GM12878 (cell line): ENCODE data around the gene SENP8. TPM values are rescaled to one million over a fixed set of nuclear protein-coding genes. Genes with fewer than 3 reads are reported as not detected.

Experiments used
- ATAC-seq: fragments of 200-7000 bp; cut with Tn5 transposase; 3 replicates; pipeline ENCODE4 v1.9.1; 2020; ENCODE audit warnings: mild to moderate bottlenecking, moderate library complexity
- BruUV-seq: library from RNA; stranded (reverse); fragments of 400-500 nt; replicated peaks from 2 replicates; lab custom pipeline; 2021; lab: Mats Ljungman, UMichigan
- CTCF ChIA-PET: fragments of 300-600 bp; sonication (Branson Sonifier 250); formaldehyde crosslinking; extraction: SDS; loops from one replicate; lab custom pipeline; 2021; ENCODE audit warnings: inconsistent platforms; lab: Yijun Ruan, JAX
- POLR2A ChIA-PET: fragments of 350-600 bp; formaldehyde crosslinking; extraction: SDS; loops from one replicate; lab custom pipeline; 2021; ENCODE audit warnings: inconsistent platforms; lab: Charles Lee
- RAD21 ChIA-PET: fragments of 300-600 bp; sonication (Branson Sonifier 250); formaldehyde crosslinking; loops from one replicate; lab custom pipeline; 2023; ENCODE audit warnings: antibody characterized with exemption; ENCODE audit not compliant: unreplicated experiment; lab: Charles Lee
- SMC1A ChIA-PET: fragments of 300-600 bp; sonication (Branson Sonifier 250); formaldehyde crosslinking; loops from one replicate; lab custom pipeline; 2023; ENCODE audit not compliant: unreplicated experiment, uncharacterized antibody; lab: Charles Lee
- DNase-seq: peaks from one replicate; pipeline ENCODE4 v3.0.0-alpha.2; 2011; ENCODE audit warnings: low read depth, low spot score
- FAIRE-seq: peaks from 3 replicates; lab custom pipeline; 2011; peaks lifted over from hg19 to GRCh38; lab: Jason Lieb, UNC
- H2AFZ ChIP-seq: 2 replicates; pipeline ENCODE4 v1.6.0; 2011; ENCODE audit warnings: low read depth, low read length, control low read depth; ENCODE audit not compliant: control insufficient read depth
- H3K27ac ChIP-seq: 2 replicates; pipeline ENCODE4 v1.5.1; 2011; ENCODE audit warnings: control low read depth; ENCODE audit not compliant: control insufficient read depth, insufficient read depth
- H3K27me3 ChIP-seq, 2 experiments: replicated peaks in 1 of 2; 2 replicates each; pipeline versions ENCODE4 v1.6.0 to v1.6.1; 2011; ENCODE audit warnings: low read length in 1 of 2; ENCODE audit not compliant: control insufficient read depth in 2 of 2, insufficient read depth in 2 of 2
- H3K36me3 ChIP-seq, 2 experiments: 2 replicates each; pipeline ENCODE4 v1.5.1; 2011; ENCODE audit warnings: low read length in 1 of 2; ENCODE audit not compliant: control insufficient read depth in 2 of 2, insufficient read depth in 2 of 2
- H3K4me1 ChIP-seq: 2 replicates; pipeline ENCODE4 v1.6.1; 2011; ENCODE audit warnings: mild to moderate bottlenecking, low read length, moderate library complexity, mixed read lengths; ENCODE audit not compliant: control insufficient read depth, insufficient read depth
- H3K4me2 ChIP-seq: 2 replicates; pipeline ENCODE4 v1.6.0; 2011; ENCODE audit warnings: control low read depth; ENCODE audit not compliant: control insufficient read depth, insufficient read depth
- H3K4me3 ChIP-seq: fragments of 200-600 bp; sonication (generic); 2 replicates; pipeline ENCODE4 v1.5.1; 2016
- H3K79me2 ChIP-seq: 2 replicates; pipeline ENCODE4 v1.6.0; 2011; ENCODE audit warnings: low read length; ENCODE audit not compliant: control insufficient read depth, insufficient read depth
- H3K9ac ChIP-seq: 2 replicates; pipeline ENCODE4 v1.8.0; 2011; ENCODE audit warnings: low read length, control low read depth, mixed read lengths; ENCODE audit not compliant: control insufficient read depth, insufficient read depth
- H3K9me3 ChIP-seq: replicated peaks from 3 replicates; pipeline ENCODE4 v1.5.1; 2011; ENCODE audit warnings: mild to moderate bottlenecking, low read length; ENCODE audit not compliant: control insufficient read depth, insufficient read depth
- H4K20me1 ChIP-seq: 2 replicates; pipeline ENCODE4 v1.6.0; 2011; ENCODE audit not compliant: control insufficient read depth, insufficient read depth
- FOS ChIP-seq: IDR thresholded peaks from 3 replicates; pipeline ENCODE4 v1.6.1; 2011; ENCODE audit warnings: borderline replicate concordance; ENCODE audit not compliant: insufficient read length; ENCODE audit errors: extremely low read depth
- GATAD2B ChIP-seq: fragments of 450-650 bp; conservative IDR thresholded peaks from 2 replicates; pipeline ENCODE4 v1.6.1; 2017; ENCODE audit warnings: low read depth, mild to moderate bottlenecking, moderate library complexity
- HDGF ChIP-seq: fragments of 450-650 bp; IDR thresholded peaks from 2 replicates; pipeline ENCODE4 v1.6.1; 2016; ENCODE audit warnings: antibody characterized with exemption
- KAT2A ChIP-seq: conservative IDR thresholded peaks from 2 replicates; pipeline ENCODE4 v1.6.1; 2011; ENCODE audit warnings: low read depth, low read length; ENCODE audit not compliant: control insufficient read depth
- MEF2A ChIP-seq: IDR thresholded peaks from 2 replicates; pipeline ENCODE4 v1.6.1; 2011; ENCODE audit warnings: low read depth, mild to moderate bottlenecking, low read length, moderate library complexity; ENCODE audit not compliant: insufficient read depth
- MYC ChIP-seq: IDR thresholded peaks from 2 replicates; pipeline ENCODE4 v1.6.1; 2011; ENCODE audit warnings: mild to moderate bottlenecking, low read length, moderate library complexity, inconsistent platforms; ENCODE audit not compliant: insufficient read depth, insufficient replicate concordance, insufficient read length, severe bottlenecking
- NFXL1 ChIP-seq: fragments of 450-650 bp; IDR thresholded peaks from 2 replicates; pipeline ENCODE4 v1.6.1; 2017; ENCODE audit warnings: antibody characterized with exemption, mild to moderate bottlenecking, borderline replicate concordance
- NFYB ChIP-seq: IDR thresholded peaks from 2 replicates; pipeline ENCODE4 v1.6.1; 2011; ENCODE audit warnings: low read depth, mild to moderate bottlenecking, low read length, improper control_type of control experiment, moderate library complexity; ENCODE audit not compliant: insufficient read depth
- POLR2A ChIP-seq: IDR thresholded peaks from 2 replicates; pipeline ENCODE4 v1.6.1; 2011; ENCODE audit warnings: low read depth, mild to moderate bottlenecking, low read length
- POLR2AphosphoS2 ChIP-seq: IDR thresholded peaks from 2 replicates; pipeline ENCODE4 v1.6.1; 2011; ENCODE audit warnings: low read depth, mild to moderate bottlenecking, low read length, improper control_type of control experiment, moderate library complexity
- POLR2AphosphoS5 ChIP-seq: IDR thresholded peaks from 2 replicates; pipeline ENCODE4 v1.6.1; 2011; ENCODE audit warnings: mild to moderate bottlenecking, low read length, inconsistent platforms
- RELA ChIP-seq: fragments of 450-650 bp; IDR thresholded peaks from 2 replicates; pipeline ENCODE4 v1.8.0; 2014; ENCODE audit warnings: borderline replicate concordance; ENCODE audit not compliant: partially characterized antibody
- SREBF2 ChIP-seq: IDR thresholded peaks from 2 replicates; pipeline ENCODE4 v1.6.1; 2012; ENCODE audit warnings: mild to moderate bottlenecking, low read length
- SUPT20H ChIP-seq: IDR thresholded peaks from 2 replicates; pipeline ENCODE4 v1.6.1; 2011; ENCODE audit warnings: low read depth, mild to moderate bottlenecking, low read length, moderate library complexity, borderline replicate concordance; ENCODE audit not compliant: control insufficient read depth
- WGBS: methylation state at CpG from one replicate; pipeline ENCODE4 v1.1.6; 2016; ENCODE audit warnings: low lambda C conversion rate; ENCODE audit not compliant: insufficient replicate concordance, insufficient coverage; ENCODE audit errors: missing lambda C conversion rate; 5-methylcytosine and 5-hydroxymethylcytosine counted together
- in situ Hi-C: fragments of 300-500 bp; cut with MboI; formaldehyde crosslinking; loops from 9 replicates; pipeline ENCODE4 v1.14.3; 2018; ENCODE audit warnings: mixed read lengths
- intact Hi-C: fragments of 100-400 bp; cut with micrococcal nuclease; formaldehyde crosslinking; loops from one replicate; pipeline ENCODE4 v1.14.2; 2022; ENCODE audit not compliant: unreplicated experiment
- polyA plus RNA-seq, 11 experiments: library from polyadenylated mRNA; depleted of rRNA in 4 of 11; unstranded in 6 of 11; stranded (reverse) in 5 of 11; fragments of >200 nt; fragmentation: Nextera tagmentation in 4 of 11; fragmentation: Illumina TruSeq in 1 of 11; extraction: Ambion mirVana in 4 of 11; extraction: Trizol in 1 of 11; gene quantifications; 1 replicate in 1 of 11; 2 replicates in 10 of 11; pipeline versions ENCODE4 v1.2.1 to v1.2.3, GENCODE V29; 2011 to 2016; ENCODE audit warnings: inconsistent platforms in 2 of 11, missing spikeins in 2 of 11, low read depth in 1 of 11
- total RNA-seq, 4 experiments: library from RNA; depleted of rRNA in 3 of 4; stranded (reverse); fragments of >200 nt in 3 of 4; fragmentation: Illumina TruSeq in 1 of 4; extraction: Trizol in 1 of 4; gene quantifications; 2 replicates each; pipeline versions ENCODE4 v1.2.1 to v1.2.3, GENCODE V29; 2013 to 2021

The SENP8 gene
- total and polyA plus RNA-seq, 10 of the 15 experiments (the other 5 are each of a cell fraction or from before 2014, with no cell fraction given) = 0.87 to 5.6 (median 2.2) TPM

DNA sequence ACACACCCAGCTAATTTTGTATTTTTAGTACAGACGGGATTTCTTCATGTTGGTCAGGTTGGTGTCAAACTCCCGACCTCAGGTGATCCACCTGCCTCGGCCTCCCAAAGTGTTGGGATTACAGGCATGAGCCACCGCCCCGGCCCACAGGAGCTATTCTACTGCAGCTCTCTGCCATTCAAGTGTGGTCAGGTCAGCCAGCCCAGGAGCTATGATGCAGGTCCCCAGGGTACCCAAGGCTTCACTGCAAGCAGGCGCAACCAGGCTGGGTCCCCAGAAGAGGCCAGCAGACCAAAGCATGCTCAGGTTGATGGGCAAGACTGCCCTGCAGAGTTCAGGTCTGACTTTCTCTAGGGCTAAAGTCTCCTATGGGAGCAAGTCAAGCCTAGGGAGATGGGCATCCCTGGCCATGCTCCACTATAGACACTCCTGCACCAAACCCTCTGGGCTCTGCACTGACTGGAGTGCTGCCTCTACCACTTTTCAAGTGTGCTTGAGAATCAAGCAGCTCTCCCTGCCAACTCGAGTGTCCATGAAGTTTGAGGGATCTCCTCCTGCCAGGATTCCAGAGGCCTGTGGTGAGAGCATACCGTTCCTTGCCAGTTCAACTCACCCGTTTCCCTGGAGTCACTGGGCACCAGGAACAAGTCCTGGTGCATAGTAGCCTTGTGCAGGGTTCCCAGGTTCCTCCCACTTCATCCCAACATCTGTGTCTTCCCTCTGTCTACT, 31.1 kb upstream of the SENP8 start:
- DNase-seq (no peak), FAIRE-seq (no peak), ATAC-seq (no peak)
- WGBS = 98% methylated on average over 9 of the region's 9 CpGs
- no peak for TF ChIP-seq POLR2AphosphoS5
- no peak for TF ChIP-seq GATAD2B
- TF ChIP-seq MEF2A = no peak
- TF ChIP-seq KAT2A = no peak
- TF ChIP-seq SREBF2 = no peak
- no peak for TF ChIP-seq RELA
- no peak for TF ChIP-seq POLR2A
- no peak for TF ChIP-seq NFXL1
- no peak for TF ChIP-seq HDGF
- no peak for TF ChIP-seq POLR2AphosphoS2
- TF ChIP-seq FOS = no peak
- no peak for TF ChIP-seq NFYB
- no peak for TF ChIP-seq SUPT20H
- TF ChIP-seq MYC = no peak
- H3K4me2 ChIP-seq = no peak overlapping the region
- in situ Hi-C loops (no loop called here), intact Hi-C loops (no loop called here)
- no peaks in the 10 kb centered on the region for H3K4me1 ChIP-seq
- H3K36me3 ChIP-seq = no peaks in the 10 kb centered on the region; a peak in 2 of 4 replicates
- H2AFZ ChIP-seq = no peak overlapping the region
- no TSS peak for BruUV-seq
- no peaks in the 10 kb centered on the region; the same call in 1 of the 3 replicates for H3K9me3 ChIP-seq
- no peak overlapping the region for H3K9ac ChIP-seq
- H3K4me3 ChIP-seq = no peak overlapping the region
- ChIA-PET CTCF (no interaction called here), POLR2A (no interaction called here), SMC1A (no interaction called here), RAD21 (no interaction called here)
- no peaks in the 10 kb centered on the region for H3K27me3 ChIP-seq
- no peaks in the 10 kb centered on the region for H4K20me1 ChIP-seq
- H3K79me2 ChIP-seq = no peaks in the 10 kb centered on the region
- H3K27ac ChIP-seq = no peak overlapping the region
